ENCODE results near the gene LIMA1. TPM values are rescaled to one million over a fixed set of nuclear protein-coding genes. Genes with fewer than 3 reads are reported as not detected.

The LIMA1 gene
- total and polyA plus RNA-seq, 2 donors, result 46.9 to 120 TPM

DNA sequence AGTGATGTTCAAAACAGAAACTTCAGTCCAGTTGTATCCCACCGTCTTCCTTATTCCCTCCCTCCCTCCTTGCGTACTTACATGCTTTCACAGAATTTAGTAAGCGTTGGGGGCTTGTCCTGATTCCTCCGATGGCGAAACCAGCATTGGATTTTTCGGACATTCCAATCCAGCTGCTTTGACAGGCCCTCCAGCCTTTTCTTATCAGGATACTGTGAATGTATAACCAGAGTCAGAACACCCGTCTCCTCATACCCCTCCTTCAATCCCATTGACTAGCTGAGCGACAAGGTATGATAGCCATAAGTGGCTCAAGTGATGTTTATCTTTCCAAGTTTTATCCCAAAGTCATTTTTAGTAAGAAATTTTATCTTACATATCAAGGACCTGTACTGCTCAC, 140.3 kb downstream of the LIMA1 start:
- H3K27me3 ChIP-seq (ENCODE audit: control insufficient read depth in 2 of 2, insufficient read depth in 1 of 2, low read length in 1 of 2), result no peaks in the 10 kb centered on the region
- H3K27ac ChIP-seq (ENCODE audit: low read depth in 1 of 2, low read length in 1 of 2), result no peak overlapping the region
- 98% methylated on average over 8 of the region's 8 CpGs for WGBS
- no peak overlapping the region for H3K4me3 ChIP-seq (ENCODE audit: low read length in 2 of 2)
- H3K36me3 ChIP-seq (ENCODE audit: control insufficient read depth in 2 of 2, insufficient read depth in 2 of 2, low read length in 1 of 2), result peaks cover 18 to 44% of the 10 kb centered on the region in 2 donors
- DNase-seq (ENCODE audit: low read depth in 6 of 9, low spot score in 9 of 9), result no peak
- H3K4me1 ChIP-seq (ENCODE audit: control insufficient read depth in 2 of 2, insufficient read depth in 2 of 2, low read length in 2 of 2), result no peaks in the 10 kb centered on the region
- no peaks in the 10 kb centered on the region for H3K9me3 ChIP-seq (ENCODE audit: control insufficient read depth in 2 of 2, insufficient read depth in 1 of 2, low read length in 1 of 2)

GRCh38 chr12:50132505-50133135, 150.7 kb downstream of the LIMA1 start:
- H3K9me3 ChIP-seq (ENCODE audit: control insufficient read depth in 2 of 2, insufficient read depth in 1 of 2, low read length in 1 of 2), result no peaks in the 10 kb centered on the region

GRCh38 chr12:50129290-50129689, 154.0 kb downstream of the LIMA1 start:
- Histone ChIP-seq H3K9me3 (ENCODE audit: control insufficient read depth in 2 of 2, insufficient read depth in 1 of 2, low read length in 1 of 2) (no peaks in the 10 kb centered on the region), H3K4me1 (ENCODE audit: control insufficient read depth in 2 of 2, insufficient read depth in 2 of 2, low read length in 2 of 2) (peaks cover 3 to 10% of the 10 kb centered on the region in 2 donors), H3K36me3 (ENCODE audit: control insufficient read depth in 2 of 2, insufficient read depth in 2 of 2, low read length in 1 of 2) (peaks cover 41 to 68% of the 10 kb centered on the region in 2 donors), H3K27ac (ENCODE audit: low read depth in 1 of 2, low read length in 1 of 2) (no peak overlapping the region), H3K4me3 (ENCODE audit: low read length in 2 of 2) (no peak overlapping the region), H3K27me3 (ENCODE audit: control insufficient read depth in 2 of 2, insufficient read depth in 1 of 2, low read length in 1 of 2) (no peaks in the 10 kb centered on the region)
- DNase-seq (ENCODE audit: low read depth in 6 of 9, low spot score in 9 of 9), result no peak
- WGBS, result 95% methylated on average over 4 of the region's 4 CpGs

More at GRCh38 chr12:50132505-50133135, 150.7 kb downstream of the LIMA1 start:
- no peak overlapping the region for H3K27ac ChIP-seq (ENCODE audit: low read depth in 1 of 2, low read length in 1 of 2)
- H3K4me1 ChIP-seq (ENCODE audit: control insufficient read depth in 2 of 2, insufficient read depth in 2 of 2, low read length in 2 of 2), result peaks cover 0 to 3% of the 10 kb centered on the region in 2 donors
- no peaks in the 10 kb centered on the region for H3K27me3 ChIP-seq (ENCODE audit: control insufficient read depth in 2 of 2, insufficient read depth in 1 of 2, low read length in 1 of 2)
- H3K36me3 ChIP-seq (ENCODE audit: control insufficient read depth in 2 of 2, insufficient read depth in 2 of 2, low read length in 1 of 2), result peaks cover 52 to 81% of the 10 kb centered on the region in 2 donors
- DNase-seq (ENCODE audit: low read depth in 6 of 9, low spot score in 9 of 9), result peak in 4 of 9 donors; percentile 23 to 71 (median 35)
- no peak overlapping the region for H3K4me3 ChIP-seq (ENCODE audit: low read length in 2 of 2)
- 89% methylated on average over 2 of the region's 2 CpGs for WGBS

DNA sequence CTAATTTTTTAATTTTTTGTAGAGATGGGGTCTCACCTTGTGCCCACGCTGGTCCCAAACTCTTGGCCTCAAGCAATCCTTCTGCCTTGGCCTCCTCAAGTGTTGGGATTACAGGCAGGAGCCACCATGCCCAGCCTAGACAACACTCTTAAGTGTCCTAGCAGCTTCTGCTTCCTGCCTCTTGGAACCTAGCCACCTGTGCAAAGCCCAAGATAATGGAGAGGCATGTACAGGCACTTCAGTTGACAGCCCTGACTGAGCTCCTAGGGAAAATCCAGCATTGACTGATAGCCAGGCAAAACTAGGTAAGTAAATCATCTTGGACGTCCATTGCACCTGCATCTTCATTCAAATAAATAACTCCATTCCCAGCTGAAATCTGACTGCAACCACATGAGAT, 155.8 kb downstream of the LIMA1 start:
- 97% methylated on average over 2 of the region's 2 CpGs for WGBS
- H3K4me1 ChIP-seq (ENCODE audit: control insufficient read depth in 2 of 2, insufficient read depth in 2 of 2, low read length in 2 of 2), result peaks cover 3 to 8% of the 10 kb centered on the region in 2 donors
- no peak for DNase-seq (ENCODE audit: low read depth in 6 of 9, low spot score in 9 of 9)
- H3K36me3 ChIP-seq (ENCODE audit: control insufficient read depth in 2 of 2, insufficient read depth in 2 of 2, low read length in 1 of 2), result peaks cover 40 to 65% of the 10 kb centered on the region in 2 donors
- no peak overlapping the region for H3K4me3 ChIP-seq (ENCODE audit: low read length in 2 of 2)
- H3K9me3 ChIP-seq (ENCODE audit: control insufficient read depth in 2 of 2, insufficient read depth in 1 of 2, low read length in 1 of 2), result no peaks in the 10 kb centered on the region
- H3K27ac ChIP-seq (ENCODE audit: low read depth in 1 of 2, low read length in 1 of 2), result no peak overlapping the region
- no peaks in the 10 kb centered on the region for H3K27me3 ChIP-seq (ENCODE audit: control insufficient read depth in 2 of 2, insufficient read depth in 1 of 2, low read length in 1 of 2)

Other genes with a start within 250 kb of the LIMA1 start
- gene ASIC1, start 225.9 kb downstream of the LIMA1 start, total RNA-seq, result 1.3 TPM
- 3.6 TPM for gene ASIC1, start 225.9 kb downstream of the LIMA1 start, polyA plus RNA-seq
- gene SMARCD1, start 198.2 kb downstream of the LIMA1 start, total RNA-seq, result 38.2 TPM
- gene SMARCD1, start 198.2 kb downstream of the LIMA1 start, polyA plus RNA-seq, result 19.9 TPM
- gene GPD1, start 179.5 kb downstream of the LIMA1 start, total RNA-seq, result 0.38 TPM
- 1.0 TPM for gene GPD1, start 179.5 kb downstream of the LIMA1 start, polyA plus RNA-seq
- 72.4 TPM for gene COX14, start 171.3 kb downstream of the LIMA1 start, total RNA-seq
- gene COX14, start 171.3 kb downstream of the LIMA1 start, polyA plus RNA-seq, result 81.4 TPM
- gene CERS5, start 116.2 kb downstream of the LIMA1 start, total RNA-seq, result 30.7 TPM
- gene CERS5, start 116.2 kb downstream of the LIMA1 start, polyA plus RNA-seq, result 130 TPM
- gene FAM186A, start 113.1 kb upstream of the LIMA1 start, total RNA-seq, result not detected
- gene FAM186A, start 113.1 kb upstream of the LIMA1 start, polyA plus RNA-seq, result 0.05 TPM
- gene LARP4, start 117.4 kb upstream of the LIMA1 start, total RNA-seq, result 23.6 TPM
- 17.0 TPM for gene LARP4, start 117.4 kb upstream of the LIMA1 start, polyA plus RNA-seq
- 12.7 TPM for gene DIP2B, start 221.5 kb upstream of the LIMA1 start, total RNA-seq
- gene DIP2B, start 221.5 kb upstream of the LIMA1 start, polyA plus RNA-seq, result 8.9 TPM

Data from thymus (tissue), 11 donors.